ENCODE measurements around the gene S100A5.

S100A5 gene

DNA sequence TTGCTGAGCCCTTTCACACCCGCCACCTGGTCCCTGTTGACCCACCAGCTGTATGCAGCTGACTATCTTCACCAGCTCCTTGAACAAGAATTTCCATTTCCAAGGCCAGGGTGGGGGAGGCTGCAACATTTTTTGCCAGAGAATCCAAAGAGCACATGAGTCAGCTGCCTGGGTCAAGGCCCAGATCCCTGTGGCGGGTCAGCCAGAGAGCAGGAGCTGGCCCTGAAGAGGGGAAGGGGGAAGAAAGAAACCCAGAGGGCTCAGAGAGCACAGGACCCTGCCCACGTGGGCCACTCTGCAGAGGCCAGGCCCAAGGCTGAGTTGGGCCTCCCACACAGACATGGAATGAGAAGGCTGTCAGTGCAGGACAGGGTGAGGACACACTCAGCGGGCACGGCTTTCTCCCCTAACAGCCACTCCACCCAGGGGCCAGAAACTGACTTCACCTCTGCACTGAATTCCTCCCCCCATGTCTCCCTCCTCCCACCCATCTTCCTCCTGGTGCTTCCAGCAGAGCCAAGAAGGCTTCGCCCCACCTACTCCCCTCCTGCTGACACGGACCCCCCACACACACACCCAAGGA lies 33.8 kb downstream of the S100A5 start:
- no peak for DNase-seq (ENCODE audit: low read depth)

DNA sequence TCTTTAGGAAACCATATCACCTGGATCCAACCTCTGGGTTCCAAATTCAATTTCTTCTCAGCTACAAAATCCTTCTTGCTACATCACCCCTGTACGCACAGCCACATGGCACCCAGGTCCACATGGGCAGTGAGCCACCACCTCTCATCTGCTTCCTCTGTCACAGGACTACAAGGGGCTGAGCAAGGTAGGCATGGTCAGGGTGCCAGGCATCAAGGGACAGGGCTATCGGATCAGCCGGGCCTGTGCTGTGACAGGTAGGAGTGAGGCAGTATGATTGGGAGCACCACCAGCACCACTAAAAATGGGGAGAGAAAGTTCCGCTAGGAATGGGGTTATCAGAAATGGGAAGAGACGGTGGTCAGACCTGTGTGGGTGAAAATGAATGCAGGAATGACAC lies 34.3 kb downstream of the S100A5 start:
- DNase-seq (ENCODE audit: low read depth) = no peak

DNA sequence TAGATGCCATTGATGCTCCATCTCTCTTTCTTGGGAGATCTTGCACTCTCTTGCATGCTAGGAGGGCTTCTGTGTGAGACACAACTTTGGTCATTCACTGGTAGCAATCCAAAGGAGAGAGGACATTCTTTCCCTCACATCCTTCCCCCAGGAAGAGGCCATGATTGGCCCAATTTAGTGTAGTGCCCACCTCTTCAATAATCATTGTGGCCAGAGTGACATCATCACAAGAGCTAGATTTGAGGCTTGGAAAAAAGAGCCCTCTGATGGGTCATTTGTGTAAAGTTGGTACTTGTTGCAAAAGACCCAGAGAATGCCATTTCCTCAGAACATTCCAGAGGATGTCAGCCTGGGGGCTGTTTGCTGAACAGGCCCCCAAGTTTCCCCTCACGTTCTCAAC lies 35.2 kb downstream of the S100A5 start:
- no peak for DNase-seq (ENCODE audit: low read depth)

DNA sequence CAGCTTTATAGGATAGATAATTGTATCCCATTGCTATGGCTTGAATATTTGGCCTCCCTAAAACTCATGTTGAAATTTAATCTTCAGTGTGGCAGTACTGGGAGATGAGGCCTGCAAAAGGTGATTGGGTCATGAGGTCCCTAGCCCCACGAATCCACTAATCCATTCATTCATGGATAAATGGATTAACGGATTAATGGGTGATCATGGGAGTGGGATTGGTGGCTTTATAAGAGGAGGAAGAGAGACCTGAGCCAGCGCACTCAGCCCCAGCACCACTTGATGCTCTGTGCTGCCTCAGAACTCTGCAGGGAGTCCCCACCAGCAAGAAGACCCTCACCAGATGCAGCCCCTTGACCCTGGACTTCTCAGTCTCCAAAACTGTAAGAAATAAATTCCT lies 37.0 kb downstream of the S100A5 start:
- DNase-seq (ENCODE audit: low read depth) = no peak

DNA sequence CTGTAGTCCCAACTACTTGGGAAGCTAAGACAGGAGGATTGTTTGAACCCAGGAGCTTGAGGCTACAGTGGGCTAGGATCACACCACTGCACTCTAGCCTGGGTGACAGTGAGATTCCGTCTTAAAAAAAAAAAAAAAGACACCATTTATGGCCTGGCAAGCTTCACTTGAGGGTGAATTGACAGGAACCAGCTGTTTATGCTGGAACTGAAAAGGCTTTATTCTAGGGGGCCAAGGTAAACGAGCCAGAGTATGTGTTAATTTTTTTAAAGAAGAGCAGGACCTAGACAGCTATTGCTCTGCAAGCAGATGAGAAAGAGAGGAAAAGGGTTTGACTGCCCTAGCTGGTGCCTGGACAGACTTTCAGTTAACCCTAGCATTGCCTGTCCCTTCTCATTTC lies 42.0 kb downstream of the S100A5 start:
- no peak for DNase-seq (ENCODE audit: low read depth)

DNA sequence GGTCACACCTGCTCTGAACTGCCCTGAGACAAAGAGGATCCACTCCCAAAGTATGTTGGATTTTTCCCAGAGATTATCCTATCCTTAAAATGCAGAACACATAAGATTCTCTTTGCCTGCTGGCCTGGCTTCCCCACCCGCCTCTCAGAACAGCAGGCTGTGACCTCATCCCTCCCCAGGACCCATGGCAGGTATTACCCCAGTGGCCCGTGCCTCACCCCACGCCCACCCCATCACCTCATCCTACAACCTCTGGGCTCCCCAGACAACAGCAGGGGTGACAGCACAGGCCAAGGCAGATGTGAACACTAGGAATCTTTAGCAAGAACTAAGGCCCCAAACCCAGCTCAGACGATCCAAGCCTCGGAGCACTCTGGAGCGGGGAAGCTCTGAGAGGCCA lies 45.2 kb downstream of the S100A5 start:
- DNase-seq (ENCODE audit: low read depth) = no peak

DNA sequence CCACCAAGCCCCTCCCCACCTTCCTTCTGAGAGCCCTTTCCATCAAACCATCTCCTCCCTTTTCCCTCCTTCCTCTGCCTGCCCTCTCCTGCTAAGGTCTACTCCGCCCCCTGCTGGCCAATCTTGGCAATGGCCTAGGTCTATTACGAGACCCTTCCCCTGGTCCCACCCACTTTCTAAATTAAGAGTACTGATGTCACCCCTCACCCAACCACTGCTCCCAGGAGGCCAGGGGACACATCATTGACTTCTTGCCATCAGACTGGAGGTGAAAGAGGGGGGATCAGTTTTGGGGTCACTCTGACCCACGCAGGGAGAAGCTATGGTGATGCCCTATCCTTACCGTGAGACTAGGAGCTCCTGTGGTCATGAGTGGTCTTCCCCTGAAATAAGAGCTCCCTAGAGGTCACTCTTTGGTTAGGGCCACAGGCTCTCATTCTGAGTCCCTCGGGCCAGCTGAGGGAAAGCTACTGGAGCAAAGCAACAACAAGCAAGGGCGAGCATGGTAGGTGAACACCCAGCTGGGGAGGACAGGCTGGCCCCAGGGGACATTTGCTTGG lies 45.7 kb downstream of the S100A5 start:
- DNase-seq (ENCODE audit: low read depth) = peak; percentile 74

DNA sequence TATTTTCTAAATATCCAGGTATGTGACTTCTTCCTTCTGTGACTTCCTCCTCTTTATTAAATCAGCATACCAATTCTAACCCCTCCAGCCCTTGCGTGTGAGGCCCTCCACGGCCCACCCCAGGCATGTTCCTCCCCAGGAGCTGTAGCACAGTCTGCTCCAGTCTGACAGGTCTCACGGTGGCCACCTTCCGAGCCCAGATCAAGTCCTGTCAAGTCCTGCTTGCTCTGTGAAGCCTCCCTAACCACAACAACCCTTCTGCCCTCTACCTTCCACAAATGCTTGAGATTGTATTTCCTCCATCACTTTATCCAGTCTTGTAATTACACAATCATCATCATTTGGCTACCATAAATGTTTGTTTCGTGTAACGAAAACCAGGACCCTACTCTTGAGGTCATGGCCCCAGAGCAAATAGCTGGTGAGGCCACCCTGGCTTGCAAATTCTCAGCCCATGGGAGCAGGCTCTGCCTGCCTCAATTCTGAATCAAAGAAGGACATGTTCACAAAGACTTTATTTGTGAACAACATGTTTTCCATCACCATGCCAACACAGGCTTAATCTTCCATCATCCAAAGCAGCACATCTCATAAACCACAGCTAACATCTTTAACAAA lies 47.3 kb downstream of the S100A5 start:
- no peak for DNase-seq (ENCODE audit: low read depth)

DNA sequence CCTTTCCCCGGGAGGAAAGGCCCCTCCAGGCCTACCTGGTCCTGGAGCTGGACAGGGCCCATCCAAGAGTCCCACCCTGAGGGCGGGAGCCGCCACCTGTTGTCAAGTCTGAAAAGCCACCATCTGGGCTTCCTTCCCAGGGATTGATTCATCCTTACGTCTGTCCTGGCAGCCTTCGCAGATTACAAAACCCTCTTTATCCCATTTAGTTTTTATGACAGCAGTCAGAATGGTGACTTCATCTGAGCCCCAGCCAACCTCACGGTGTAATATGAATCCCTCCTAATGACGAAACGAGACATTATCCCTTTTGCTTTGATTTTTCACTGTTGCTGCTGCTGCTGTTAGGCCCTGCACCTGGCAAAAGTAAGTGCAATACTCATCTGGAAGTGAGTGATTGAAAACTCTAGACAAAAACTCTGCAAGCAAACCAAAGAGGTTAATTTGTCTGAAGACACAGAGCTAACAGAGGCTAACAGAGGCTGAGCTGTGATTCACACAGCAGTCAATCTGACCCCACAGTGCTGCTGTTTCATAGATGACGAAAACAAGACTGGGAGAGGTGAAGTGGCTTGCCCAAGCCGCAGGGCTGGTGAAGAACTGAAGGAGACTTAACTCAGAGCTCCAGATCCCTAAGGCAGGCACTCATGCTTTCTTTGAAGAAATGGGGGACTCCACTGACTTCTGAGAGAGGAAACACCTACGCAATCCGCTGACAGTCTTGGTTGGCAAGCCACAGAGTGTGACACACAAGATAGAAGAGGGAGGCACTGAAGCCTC lies 50.3 kb downstream of the S100A5 start:
- DNase-seq (ENCODE audit: low read depth) = no peak

DNA sequence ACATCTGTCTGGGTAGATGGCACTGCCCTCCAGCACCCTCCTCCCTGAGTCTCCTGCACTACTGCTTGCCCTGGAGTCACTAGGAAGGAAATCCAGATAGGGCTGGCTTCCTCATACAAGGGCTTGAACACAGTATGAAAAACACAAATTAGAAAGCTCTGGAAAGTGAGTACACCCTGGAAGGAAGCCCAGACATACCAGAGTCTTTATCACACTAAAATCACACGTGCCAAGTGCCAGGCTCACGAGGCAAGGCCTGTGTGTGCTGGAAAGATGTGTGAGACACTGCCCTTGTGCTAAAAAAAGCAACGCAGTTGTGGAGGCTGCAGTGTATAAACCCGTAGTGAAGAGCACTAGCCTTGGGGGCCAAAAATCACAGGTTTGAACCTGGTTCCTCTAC lies 52.0 kb downstream of the S100A5 start:
- no peak for DNase-seq (ENCODE audit: low read depth)

DNA sequence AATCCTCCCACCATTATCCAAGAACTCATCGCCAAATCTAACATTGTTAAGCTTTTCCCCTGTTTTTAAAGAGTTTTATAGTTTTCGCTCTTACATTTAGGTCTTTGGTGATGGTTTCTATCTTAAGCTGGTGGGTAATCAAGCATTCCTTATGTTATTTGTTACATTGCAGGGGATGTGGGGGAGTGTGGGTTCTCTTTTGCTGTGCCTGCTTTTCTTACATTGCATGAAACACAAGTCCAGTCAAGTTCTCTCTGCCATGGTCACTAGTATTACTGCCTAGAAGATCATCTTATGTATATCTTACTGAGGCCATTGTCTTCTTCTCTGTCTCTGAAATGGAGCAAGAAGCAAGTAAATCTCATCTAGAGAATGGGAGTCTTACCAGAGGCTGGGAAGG lies 53.0 kb downstream of the S100A5 start:
- no peak for DNase-seq (ENCODE audit: low read depth)

Data from stimulated activated CD8-positive, alpha-beta memory T cell treated with anti-CD3 and anti-CD28 coated beads, Interleukin-7, amount 100 ng/mL, for 24 hours (primary cell).